ENCODE results near the gene CDK2AP2. TPM values are rescaled to one million over a fixed set of nuclear protein-coding genes. Genes with fewer than 3 reads are reported as not detected.

CDK2AP2 gene
- polyA plus RNA-seq, 3 donors, result 47.8 to 80.2 (median 78.5) TPM

DNA sequence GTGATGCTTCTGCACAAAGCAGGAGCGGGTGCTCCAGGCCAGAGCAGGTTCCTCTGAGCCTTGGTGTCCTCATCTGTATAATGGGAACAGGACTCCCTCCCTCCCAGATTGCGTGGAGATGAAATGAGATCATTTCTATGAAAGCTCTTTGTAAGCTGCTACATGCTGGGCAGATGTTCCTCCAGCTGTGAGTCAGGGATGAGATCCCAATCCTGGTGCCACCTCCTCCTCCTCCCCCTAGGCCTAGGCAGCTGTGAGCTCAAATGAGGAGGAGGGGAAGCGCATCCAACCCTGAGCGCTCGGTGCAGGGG lies 22.3 kb upstream of the CDK2AP2 start:
- H3K27me3 ChIP-seq (ENCODE audit: control insufficient read depth in 2 of 2, insufficient read depth in 2 of 2, low read length in 2 of 2), result peaks cover 0 to 2% of the 10 kb centered on the region in 2 donors
- no peak overlapping the region for H3K27ac ChIP-seq (ENCODE audit: low read depth in 1 of 2, low read length in 2 of 2)
- DNase-seq, result no peak
- no peaks in the 10 kb centered on the region for H3K79me2 ChIP-seq (ENCODE audit: insufficient read depth, low read length)
- 100% methylated on average over 1 of the region's 5 CpGs for WGBS (ENCODE audit: insufficient coverage)
- Mint-ChIP-seq H3K36me3 (no peaks in the 10 kb centered on the region), H3K27me3 (ENCODE audit: low read depth in 3 of 3) (peaks cover under 1 to 6% (median 2%) of the 10 kb centered on the region in 3 donors), H3K9me3 (peaks cover 20 to 33% (median 30%) of the 10 kb centered on the region in 7 donors), H3K4me1 (peaks cover 10% of the 10 kb centered on the region), H3K27ac (no peak overlapping the region), H3K4me3 (no peak overlapping the region)
- no peak for TF ChIP-seq CTCF (IDR thresholded peaks at IDR 0.05)
- peaks cover 9 to 10% of the 10 kb centered on the region in 2 donors for H3K4me1 ChIP-seq (ENCODE audit: control insufficient read depth in 1 of 2, insufficient read depth in 2 of 2, low read length in 2 of 2)
- H3K4me2 ChIP-seq (replicated peaks; ENCODE audit: extremely low read depth, low read length, poor library complexity, severe bottlenecking), result no peak overlapping the region
- no peak overlapping the region for H3K9ac ChIP-seq (ENCODE audit: insufficient read depth, low read length, poor library complexity, severe bottlenecking)
- H3K9me3 ChIP-seq (replicated peaks in 1 of 2; ENCODE audit: control insufficient read depth in 1 of 2, insufficient read depth in 1 of 2, low read length in 2 of 2), result peaks cover 14 to 24% of the 10 kb centered on the region in 2 donors
- no peak overlapping the region for H3K4me3 ChIP-seq (replicated peaks in 1 of 3; ENCODE audit: low read depth in 2 of 3, low read length in 3 of 3)
- intact Hi-C loops (cut with micrococcal nuclease), result no loop called here
- no peaks in the 10 kb centered on the region for H4K20me1 ChIP-seq (ENCODE audit: insufficient read depth, low read length)
- no peaks in the 10 kb centered on the region for H3K36me3 ChIP-seq (replicated peaks in 1 of 2; ENCODE audit: control insufficient read depth in 1 of 2, insufficient read depth in 2 of 2, low read length in 2 of 2)
- no peak overlapping the region for H2AFZ ChIP-seq (ENCODE audit: insufficient read depth, low read depth, low read length, poor library complexity, severe bottlenecking)

GRCh38 chr11:67528376-67528775 lies 20.4 kb upstream of the CDK2AP2 start:
- Histone ChIP-seq H3K27ac (ENCODE audit: low read depth in 1 of 2, low read length in 2 of 2) (no peak overlapping the region), H3K4me2 (replicated peaks; ENCODE audit: extremely low read depth, low read length, poor library complexity, severe bottlenecking) (no peak overlapping the region), H3K4me3 (replicated peaks in 1 of 3; ENCODE audit: low read depth in 2 of 3, low read length in 3 of 3) (no peak overlapping the region), H3K27me3 (ENCODE audit: control insufficient read depth in 2 of 2, insufficient read depth in 2 of 2, low read length in 2 of 2) (no peaks in the 10 kb centered on the region), H4K20me1 (ENCODE audit: insufficient read depth, low read length) (no peaks in the 10 kb centered on the region), H2AFZ (ENCODE audit: insufficient read depth, low read depth, low read length, poor library complexity, severe bottlenecking) (no peak overlapping the region), H3K4me1 (ENCODE audit: control insufficient read depth in 1 of 2, insufficient read depth in 2 of 2, low read length in 2 of 2) (peaks cover 9 to 10% of the 10 kb centered on the region in 2 donors), H3K36me3 (replicated peaks in 1 of 2; ENCODE audit: control insufficient read depth in 1 of 2, insufficient read depth in 2 of 2, low read length in 2 of 2) (no peaks in the 10 kb centered on the region), H3K9ac (ENCODE audit: insufficient read depth, low read length, poor library complexity, severe bottlenecking) (no peak overlapping the region), H3K79me2 (ENCODE audit: insufficient read depth, low read length) (no peaks in the 10 kb centered on the region), H3K9me3 (replicated peaks in 1 of 2; ENCODE audit: control insufficient read depth in 1 of 2, insufficient read depth in 1 of 2, low read length in 2 of 2) (peaks cover 1 to 10% of the 10 kb centered on the region in 2 donors)
- intact Hi-C loops (cut with micrococcal nuclease), result no loop called here
- Mint-ChIP-seq H3K4me1 (peaks cover 10% of the 10 kb centered on the region), H3K27me3 (ENCODE audit: low read depth in 3 of 3) (peaks cover 2 to 6% (median 5%) of the 10 kb centered on the region in 3 donors), H3K27ac (no peak overlapping the region), H3K4me3 (no peak overlapping the region), H3K9me3 (peaks cover 9 to 16% (median 14%) of the 10 kb centered on the region in 7 donors), H3K36me3 (no peaks in the 10 kb centered on the region)
- TF ChIP-seq CTCF (IDR thresholded peaks at IDR 0.05), result no peak
- DNase-seq, result no peak
- 100% methylated on average over 1 of the region's 4 CpGs for WGBS (ENCODE audit: insufficient coverage)

All from CD14-positive monocyte (primary cell).